Activated T-cell treated with anti-CD3 and anti-CD28 coated beads for 48 hours (primary cell): ENCODE results near the gene MFSD1.

Experiments used
- DNase-seq: peaks from one replicate; pipeline ENCODE4 v3.0.0-alpha.2; 2020; ENCODE audit warnings: low read depth

MFSD1 gene, protein sequence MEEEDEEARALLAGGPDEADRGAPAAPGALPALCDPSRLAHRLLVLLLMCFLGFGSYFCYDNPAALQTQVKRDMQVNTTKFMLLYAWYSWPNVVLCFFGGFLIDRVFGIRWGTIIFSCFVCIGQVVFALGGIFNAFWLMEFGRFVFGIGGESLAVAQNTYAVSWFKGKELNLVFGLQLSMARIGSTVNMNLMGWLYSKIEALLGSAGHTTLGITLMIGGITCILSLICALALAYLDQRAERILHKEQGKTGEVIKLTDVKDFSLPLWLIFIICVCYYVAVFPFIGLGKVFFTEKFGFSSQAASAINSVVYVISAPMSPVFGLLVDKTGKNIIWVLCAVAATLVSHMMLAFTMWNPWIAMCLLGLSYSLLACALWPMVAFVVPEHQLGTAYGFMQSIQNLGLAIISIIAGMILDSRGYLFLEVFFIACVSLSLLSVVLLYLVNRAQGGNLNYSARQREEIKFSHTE

DNA sequence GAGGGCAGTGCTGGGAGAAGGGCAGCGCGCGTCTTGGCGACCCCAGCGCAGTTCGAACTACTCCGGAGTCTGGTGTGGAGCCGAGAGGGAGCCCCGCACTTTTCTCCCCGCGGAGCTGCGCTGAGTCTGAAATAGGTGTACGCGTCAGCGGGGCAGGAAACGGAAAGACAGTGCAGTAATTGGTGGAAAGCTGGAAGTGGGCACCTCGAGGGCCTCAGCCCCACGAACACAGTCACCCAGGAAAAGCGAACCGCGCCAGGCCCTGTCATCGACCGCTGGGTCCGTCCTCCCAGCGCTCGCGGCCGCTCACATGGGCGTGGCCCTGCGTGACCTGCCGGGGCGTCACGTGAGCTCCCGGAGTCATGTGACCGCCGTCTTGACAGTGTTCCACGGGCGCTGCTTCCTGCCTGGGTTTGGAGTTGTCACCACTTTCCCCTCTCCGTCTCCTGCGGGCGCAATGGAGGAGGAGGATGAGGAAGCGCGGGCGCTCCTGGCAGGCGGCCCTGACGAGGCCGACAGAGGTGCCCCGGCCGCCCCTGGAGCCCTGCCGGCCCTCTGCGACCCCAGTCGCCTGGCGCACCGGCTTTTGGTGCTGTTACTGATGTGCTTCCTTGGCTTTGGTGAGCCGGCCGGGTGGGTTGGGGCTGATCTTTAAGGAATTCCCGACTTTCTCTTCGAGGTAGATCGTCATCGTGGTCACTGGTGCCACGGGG lies at the start of gene MFSD1:
Gene MFSD1 (plus strand): TSS at position 359 of the 713 bp plus-strand sequence. CDS start 99 bp downstream, at position 458.
- DNase-seq, result peak; percentile 88

DNA sequence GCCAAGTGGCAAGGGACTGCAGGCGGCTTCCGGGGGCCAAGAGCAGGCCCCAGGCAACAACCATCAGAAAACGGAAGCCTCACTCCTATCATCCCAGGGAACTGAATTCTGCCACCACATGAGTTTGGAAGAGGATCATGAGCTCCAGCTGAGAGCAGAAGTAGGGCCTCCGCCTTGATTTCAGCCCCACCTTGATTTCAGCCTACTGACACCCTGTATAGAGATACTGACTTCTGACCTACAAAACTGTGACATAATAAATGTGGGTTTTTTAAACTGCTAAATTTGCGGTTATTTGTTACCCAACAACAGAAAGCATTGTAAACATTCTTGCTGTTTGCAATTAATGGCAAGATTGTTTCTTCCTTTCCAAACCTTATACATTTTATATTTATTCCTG lies 48.0 kb upstream of the MFSD1 start:
- DNase-seq, result no peak

DNA sequence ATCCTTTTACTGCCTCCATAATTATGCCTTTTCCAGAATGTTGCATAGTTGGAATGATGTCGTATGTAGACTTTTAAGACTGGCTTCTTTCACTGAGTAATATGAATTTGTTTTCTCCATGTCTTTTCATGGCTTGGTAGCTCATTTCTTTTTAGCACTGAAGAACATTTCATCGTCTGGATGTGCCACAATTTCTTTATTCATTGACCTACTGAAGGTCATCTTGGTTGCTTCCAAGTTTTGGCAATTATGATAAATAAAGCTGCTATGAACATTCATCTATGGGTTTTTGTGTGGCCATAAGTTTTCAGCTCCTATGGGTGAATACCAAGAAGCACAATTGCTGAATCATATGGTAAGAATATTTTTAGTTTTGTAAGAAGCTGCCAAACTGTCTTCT lies 46.4 kb upstream of the MFSD1 start:
- no peak for DNase-seq

DNA sequence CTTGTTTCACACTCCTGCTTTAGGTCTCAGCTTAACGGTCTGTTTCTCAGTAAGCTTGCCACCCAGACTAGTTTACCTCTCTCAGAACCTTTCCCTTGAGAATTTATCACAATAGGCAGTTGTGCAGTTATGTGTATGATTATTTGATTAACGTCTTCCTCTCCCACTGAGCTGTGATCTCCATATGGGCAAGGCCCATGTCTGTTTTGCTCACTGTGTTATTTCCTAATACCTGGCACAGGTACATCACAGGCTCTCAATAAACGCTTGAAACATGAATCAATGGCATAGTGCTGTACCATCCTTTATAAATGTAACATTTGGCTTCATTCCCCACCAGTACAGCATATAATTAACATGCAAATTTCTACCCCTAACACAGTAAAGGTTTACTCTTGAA lies 40.5 kb upstream of the MFSD1 start:
- no peak for DNase-seq

DNA sequence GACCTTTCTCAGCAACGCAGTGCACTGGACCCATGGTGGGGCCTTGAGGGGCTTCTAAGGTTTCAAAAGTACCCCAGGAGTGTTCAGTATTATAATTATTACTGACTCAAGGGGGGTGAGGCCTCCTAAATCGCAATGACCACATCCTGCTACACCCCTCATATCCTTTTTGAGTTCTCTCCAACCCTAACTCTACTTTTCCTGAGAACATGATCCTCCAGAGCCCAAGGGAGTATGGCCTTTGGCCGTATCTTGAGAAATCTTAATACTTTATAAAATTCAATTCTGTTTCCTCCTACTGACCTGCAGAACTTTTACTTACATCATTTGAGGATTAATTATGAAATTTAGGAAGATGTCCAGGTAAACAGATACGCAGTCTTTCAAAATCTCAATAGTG lies 39.2 kb upstream of the MFSD1 start:
- no peak for DNase-seq

DNA sequence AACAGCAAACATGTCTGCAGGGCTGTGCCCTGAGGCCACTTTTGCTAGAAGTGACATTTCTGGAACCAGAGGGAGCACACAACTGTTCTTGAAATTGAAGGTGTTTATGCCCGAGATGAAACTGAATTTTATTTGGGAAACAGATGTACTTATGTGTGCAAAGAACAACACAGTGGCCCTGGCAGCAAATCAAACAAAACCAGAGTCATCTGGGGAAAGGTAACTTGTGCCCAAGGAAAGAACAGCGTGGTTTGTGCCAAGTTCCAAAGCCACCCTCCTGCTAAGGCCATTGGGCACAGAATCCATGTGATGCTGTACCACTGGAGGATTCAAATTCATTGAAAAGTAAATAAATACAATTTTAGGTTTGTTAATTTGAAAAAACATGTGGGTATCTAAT lies 38.4 kb upstream of the MFSD1 start:
- no peak for DNase-seq

DNA sequence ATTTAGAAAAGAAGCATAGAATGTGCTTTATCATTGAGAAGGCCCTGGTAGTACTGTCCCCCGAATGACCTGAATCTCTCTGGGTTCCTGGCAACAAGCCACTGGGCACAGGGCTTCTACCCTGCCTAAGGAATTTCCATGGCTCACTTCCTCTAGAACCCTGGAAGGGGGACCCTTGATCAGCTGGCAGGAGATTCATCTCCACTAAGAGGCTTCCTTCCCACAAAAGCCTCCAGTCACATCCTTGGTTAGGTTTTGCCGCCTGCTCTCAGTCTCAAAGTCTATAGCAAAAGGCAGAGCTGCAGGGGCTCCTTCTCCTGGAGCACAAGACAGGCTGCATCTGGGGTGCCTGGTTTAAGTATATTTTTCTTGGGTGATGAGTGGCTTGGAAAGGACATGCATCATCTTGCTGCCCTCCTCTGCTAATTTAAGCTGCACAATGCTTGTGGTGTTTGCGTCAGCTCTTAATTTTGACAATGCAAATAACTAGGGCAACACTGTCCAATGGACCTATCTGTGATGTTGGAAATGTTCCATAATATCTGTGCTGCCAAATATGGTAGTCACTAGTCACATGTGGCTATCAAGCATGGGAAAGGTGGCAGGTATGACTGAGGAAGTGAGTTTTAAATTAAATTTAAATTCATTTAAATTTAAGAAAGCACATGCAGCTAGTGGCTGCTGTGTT lies 36.2 kb upstream of the MFSD1 start:
- DNase-seq, result no peak

DNA sequence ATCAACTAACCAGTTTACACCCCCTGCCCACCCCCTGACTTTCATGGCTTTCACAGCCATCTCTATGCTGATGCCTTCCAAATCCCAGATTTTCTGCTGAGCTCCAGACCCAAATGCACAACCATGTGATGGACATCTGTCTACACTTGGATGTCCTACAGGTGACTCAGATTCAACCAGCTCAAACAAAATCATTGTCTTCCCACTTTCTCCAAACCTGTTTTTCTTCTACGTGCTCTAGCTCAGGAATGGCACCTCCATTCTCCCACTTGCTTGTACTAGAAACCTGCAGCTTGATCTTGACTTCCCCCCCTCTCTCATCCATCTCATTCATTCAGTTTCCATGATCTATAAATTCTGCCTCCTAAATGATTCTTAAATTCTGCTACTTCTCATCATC lies 35.5 kb upstream of the MFSD1 start:
- DNase-seq, result no peak

DNA sequence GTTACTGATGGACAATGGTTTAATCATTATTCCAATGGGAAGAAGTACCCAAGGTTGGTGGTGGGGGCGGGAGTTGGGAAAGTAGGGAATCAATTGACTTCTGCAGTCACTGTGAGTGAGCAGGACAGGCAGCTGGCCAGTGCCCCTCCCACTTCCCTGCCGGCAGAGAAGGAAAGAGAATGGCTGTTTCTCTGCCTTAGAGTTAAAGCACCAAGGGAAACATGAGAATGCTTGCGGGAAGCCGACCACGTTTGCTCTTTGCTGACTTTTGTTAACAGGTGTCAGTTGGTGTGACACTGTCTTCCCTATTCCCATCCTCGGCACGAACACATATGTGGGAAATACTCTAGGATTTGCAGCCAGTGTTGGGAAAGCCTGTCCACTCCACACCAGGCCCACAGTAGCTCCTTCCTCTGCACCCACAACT lies 33.5 kb upstream of the MFSD1 start:
- no peak for DNase-seq

DNA sequence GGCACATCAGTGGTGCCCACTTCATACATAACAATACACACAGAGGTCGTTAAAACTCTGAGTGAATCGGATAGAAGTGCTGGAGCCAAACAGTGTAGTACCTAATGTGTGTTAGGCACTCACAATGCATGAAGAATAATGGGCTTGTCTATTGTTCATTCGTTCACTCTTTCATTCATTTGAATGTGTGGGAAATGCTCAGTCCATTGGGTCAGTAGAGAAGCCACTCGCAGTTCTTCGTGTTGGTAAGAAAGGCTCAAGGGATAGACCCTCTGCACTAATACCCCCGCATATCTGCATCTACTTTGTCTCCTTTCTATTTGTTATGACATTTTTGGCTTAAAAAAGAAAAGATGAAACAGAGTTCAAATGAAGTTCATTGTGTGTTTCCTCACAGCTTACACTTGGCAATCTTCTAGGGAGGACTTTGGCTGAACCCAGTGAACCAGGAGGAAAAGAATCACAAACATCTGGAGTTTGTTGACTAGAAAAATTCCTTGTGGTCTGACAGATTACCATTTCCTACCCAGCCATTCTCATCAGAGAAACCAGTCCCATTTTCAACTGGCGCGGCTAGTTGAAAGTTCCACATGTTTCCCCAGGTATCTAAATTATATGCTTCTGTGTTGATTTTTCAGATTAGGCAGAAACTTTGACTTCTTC lies 32.8 kb upstream of the MFSD1 start:
- DNase-seq, result no peak

DNA sequence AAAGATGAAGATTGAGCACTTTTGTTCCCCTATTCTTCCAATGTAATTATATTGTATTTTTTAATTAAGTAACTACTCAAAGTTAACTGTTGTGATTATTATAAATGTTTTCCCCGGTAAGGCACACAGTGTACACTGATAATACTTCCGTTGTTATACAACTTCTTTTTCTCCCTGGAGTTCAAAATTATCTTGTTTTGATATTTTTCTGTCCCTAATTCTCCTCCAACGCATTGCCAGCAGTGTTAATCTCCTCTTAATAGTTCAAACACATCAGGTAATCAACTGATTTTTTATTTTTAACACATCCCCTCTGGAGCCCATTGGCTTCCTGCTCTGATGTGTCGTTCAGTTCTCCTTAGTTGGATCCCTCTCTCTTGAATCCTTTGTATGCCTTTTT lies 32.3 kb upstream of the MFSD1 start:
- DNase-seq, result no peak

DNA sequence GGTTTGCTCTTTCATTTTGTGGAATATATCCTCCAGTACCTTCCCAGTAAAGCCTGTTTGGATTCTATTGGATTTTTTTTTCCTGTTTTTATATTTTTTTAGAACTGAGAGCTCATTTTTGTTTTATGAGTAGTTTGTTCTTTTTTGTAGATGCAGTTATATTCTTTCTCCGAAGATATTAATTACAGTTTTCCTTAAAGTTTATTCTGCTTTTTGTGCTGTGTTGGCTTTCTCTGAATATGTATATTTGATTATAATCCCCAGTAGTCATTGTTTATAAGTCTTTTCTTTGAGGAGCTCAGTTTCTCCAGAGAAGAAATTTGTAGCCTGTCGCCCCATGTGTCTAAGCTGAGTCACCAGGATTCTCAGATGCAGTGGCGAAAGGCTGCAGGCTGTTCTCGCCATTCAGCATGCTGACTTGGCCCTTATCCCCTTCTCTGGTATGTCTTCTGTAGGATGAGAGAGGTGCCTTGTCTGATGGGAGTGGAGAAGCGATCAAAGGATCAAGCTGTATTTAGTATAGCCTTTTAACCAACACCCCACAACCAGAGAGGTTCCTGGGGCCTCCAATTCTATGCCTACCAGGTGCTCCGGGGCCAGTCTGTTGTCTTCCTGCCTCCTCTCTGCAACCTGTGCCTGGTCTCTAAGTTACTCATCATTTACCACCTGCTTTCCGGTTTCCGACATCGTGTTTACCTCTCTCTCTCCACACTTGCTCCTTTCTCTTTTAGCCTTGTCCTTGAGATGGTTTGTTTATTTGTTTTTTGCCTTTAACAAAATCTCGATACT lies 31.7 kb upstream of the MFSD1 start:
- DNase-seq, result no peak

DNA sequence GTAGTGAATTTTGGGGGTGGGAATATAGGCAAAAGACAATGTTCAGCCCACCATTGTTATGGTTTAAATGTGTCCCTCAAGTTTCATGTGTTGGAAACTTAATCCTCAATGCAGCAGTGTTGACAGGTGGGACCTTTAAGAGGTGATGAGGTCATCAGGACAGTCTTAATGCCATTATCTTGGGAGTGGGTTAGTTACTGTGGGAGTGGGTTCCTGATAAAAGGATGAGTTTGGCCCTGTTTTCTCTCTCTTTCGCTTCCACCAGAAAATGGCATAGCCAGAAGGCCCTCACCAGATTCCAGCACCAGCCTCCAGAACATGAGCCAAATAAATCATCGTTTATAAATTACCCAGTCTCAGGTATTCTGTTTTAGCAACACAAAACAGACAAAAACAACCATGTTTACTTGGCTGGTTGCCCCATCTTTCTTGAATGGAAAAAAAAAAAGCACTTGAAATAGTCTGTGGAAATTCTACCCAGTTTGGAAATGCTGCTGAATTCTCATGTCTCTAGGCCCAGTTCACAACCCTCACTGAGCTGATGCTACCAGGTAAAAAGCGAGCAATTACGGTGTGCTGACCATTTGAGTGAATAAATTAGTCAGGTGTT lies 31.0 kb upstream of the MFSD1 start:
- no peak for DNase-seq

DNA sequence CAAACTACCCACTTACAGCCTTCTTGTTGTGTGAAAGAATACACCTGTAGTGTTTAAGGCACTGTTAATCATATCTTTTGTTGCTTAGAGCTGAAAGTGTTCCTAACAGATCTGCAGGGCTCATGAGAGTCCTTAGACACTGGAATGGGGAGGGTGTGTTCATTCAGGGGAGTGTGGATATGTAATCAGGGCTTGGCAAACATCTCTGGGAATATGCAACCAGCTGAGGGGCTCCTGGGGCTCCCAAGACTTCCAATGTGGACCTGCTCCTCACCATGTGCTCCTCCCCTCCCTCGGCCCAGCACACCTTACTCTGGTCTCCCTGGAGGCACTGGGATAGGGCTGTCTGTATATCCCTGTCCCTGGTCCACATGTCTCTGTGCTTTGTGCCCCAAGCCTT lies 30.3 kb upstream of the MFSD1 start:
- no peak for DNase-seq

DNA sequence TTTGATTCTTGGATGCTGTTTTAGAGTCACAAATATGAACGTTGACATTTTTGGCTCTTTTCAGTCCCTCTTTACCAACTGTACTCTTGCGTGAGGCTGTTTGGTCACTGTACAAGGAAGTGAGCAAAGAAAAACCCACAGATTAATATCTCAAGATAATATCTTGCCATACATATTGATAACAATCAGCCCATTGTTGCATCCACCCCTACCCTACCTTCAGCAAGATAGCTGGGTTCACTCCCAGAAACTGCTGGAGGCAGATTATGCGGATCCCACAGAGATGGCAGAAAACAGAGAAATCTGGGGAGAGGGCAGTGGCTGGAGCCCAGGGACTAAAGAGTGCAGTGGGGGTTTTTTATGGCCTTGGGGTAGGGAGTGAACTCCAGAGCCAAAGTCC lies 29.9 kb upstream of the MFSD1 start:
- no peak for DNase-seq

DNA sequence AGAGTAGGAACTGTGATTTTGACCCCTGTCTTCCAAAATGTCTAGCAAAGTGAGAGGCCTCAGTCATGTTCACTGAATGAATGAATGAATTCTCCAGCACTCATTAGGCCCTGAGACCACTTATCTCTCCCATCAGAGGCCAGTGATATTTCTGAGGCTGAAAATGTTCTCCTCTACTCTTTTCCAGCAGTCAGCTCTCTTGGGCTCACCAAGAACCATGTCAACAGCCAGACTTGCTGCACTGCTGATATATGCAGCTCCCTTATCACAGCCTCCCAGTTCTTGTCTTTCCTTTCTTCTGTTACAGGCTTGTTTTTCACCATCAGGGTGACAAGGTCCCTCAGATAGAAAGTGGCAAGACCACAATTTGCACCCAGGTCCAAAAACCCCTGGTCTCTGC lies 28.7 kb upstream of the MFSD1 start:
- DNase-seq, result no peak

DNA sequence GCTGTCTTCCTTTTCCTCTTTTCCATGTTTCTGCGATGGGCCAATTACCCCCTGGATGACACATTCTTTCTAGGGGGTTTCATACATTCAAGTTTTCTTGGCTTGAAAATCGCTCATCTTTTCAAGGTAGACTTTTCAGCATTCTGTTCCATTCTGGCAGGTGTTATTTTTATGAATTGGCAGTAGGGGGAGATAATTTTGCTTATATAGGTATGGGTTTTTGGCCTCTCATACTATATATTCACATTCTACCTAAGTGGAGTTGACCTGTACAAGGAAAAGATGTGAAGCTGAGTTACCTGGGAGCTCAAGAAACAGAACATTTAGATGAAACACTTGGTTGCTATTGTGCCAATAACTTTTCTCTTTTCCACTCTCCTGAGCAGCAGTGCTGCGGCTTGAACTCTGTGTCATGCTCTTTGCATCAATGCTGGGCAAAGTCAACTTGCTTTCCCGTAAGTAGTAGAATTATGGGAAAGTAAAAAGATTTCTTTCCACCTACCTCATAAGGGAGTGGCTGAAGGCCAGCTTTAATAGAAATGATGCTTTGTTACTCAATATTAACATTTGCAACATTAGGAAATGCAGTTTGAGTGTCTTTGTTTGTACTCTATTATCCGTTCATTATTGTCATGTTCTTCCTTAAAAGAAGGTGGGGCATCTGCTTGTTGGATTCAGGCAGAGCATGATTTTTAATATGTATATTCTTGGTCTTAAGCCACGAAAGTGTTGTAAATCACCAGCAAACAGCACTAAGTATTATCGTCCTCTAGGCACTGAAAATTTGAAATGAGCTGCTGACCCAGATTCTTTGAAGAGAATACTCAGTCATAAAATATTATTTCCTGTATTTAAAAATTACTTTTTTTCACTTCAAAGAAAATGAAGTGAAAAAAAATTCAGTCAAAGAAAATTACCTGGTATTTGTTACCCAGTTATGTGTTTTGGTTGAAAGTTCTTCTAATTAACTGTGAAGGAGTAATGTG lies 27.7 kb upstream of the MFSD1 start:
- DNase-seq, result no peak

DNA sequence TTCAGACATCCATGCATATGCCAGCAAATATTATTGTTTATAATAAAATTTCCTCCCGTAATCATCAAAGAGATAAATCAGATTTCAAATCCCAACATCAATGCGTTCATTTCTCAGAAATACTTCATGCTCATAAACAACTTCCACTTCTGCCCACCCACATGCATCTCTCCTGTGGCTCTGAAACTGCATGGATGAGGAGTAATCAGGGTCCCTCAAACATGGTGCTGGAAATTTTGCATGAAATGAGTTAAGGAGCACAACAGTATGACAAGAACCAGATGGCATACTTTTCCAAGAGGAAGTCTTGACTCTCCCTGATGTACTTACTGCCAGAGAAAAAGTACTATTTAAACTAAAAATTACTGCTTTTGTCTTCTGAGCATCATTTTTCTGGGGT lies 26.9 kb upstream of the MFSD1 start:
- DNase-seq, result no peak

DNA sequence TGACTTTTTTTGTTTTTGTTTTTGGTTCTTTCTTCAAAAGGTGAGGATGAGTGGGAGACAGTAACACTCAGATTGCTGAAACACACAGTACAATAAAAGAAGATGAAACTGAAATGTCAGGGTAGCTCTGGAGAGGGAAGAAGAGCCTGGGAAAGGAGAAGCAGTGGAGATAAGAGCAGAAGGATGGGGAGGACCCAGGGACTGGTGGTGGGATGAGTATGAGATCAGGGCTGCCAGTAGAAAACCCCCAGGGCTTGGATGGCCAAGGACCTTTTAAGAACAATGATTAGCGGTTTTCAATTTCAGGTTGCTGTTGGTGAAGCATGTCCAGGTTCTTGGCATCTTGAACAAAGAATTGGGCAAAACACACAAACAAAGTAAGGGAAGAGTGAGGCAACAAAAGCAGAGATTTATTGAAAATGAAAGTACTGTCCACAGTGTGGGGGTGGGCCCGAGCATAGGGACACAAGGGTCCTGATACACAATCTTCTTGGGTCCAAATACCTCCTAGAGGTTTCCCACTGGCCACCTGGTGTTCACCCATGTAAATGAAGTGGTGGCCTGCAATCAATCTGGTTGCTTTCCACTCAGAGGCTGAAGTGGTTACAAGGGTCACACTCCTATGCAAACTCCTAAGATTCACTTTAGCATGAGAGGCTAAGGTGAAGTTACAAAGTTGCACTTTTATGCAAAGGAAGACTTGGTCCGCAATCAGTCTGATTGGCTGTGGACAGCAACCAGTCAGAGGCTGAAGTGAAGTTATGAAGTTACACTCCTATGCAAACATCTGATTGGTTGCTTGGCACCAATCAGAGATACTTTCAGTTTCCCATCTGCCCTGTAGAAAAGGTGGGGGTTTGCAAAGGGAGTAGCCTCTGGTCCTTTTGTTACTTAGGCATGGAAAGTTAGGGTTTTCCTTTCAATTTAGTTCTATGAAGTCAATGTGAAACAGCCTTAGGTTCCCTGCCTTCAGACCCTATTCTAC lies 26.1 kb upstream of the MFSD1 start:
- DNase-seq, result no peak
